HL-60 (cell line): Measurements from ENCODE around the gene NATD1.
A peak's percentile ranks its signal among the peaks of the same experiment; 100 is the strongest.
"Not testable (repeated sequence)": the region's sequence is repeated elsewhere in the genome, so short reads cannot be mapped to it uniquely, and the experiment has no call there.

ENCODE experiments used
- DNase-seq, 2 experiments: peaks; one replicate each; pipeline ENCODE4 v3.0.0-alpha.2; 2010 to 2020; ENCODE audit warnings: low read depth in 1 of 2, low spot score in 1 of 2
- H3K27ac ChIP-seq: fragments of 250-450 bp; sonication (Bioruptor Pico); replicated peaks from 2 replicates; pipeline ENCODE4 v1.5.1; 2020; ENCODE audit warnings: mild to moderate bottlenecking, moderate library complexity
- H3K27me3 ChIP-seq: fragments of 250-450 bp; sonication (Bioruptor Pico); 2 replicates; pipeline ENCODE4 v1.5.1; 2021; ENCODE audit warnings: mild to moderate bottlenecking, moderate library complexity; ENCODE audit not compliant: insufficient read depth, poor library complexity, severe bottlenecking
- H3K4me3 ChIP-seq: replicated peaks from 2 replicates; pipeline ENCODE4 v1.5.1; 2011; ENCODE audit warnings: mild to moderate bottlenecking, control low read depth, low read length; ENCODE audit not compliant: insufficient read depth
- GABPA ChIP-seq: IDR thresholded peaks from 2 replicates; pipeline ENCODE4 v1.6.1; 2012; ENCODE audit warnings: low read depth
- POLR2AphosphoS5 ChIP-seq: IDR thresholded peaks from 2 replicates; pipeline ENCODE4 v1.6.1; 2012; ENCODE audit warnings: low read depth
- SPI1 ChIP-seq: IDR thresholded peaks from 2 replicates; pipeline ENCODE4 v1.6.1; 2012; ENCODE audit warnings: low read depth, mild to moderate bottlenecking, borderline replicate concordance
- TF ChIP-seq, protein P1 (sequence below): IDR thresholded peaks from one replicate; pipeline ENCODE4 v1.5.1; 2011; ENCODE audit warnings: low read length, control low read depth, inconsistent platforms; ENCODE audit not compliant: insufficient read depth
- TF ChIP-seq, protein P2 (sequence below): IDR thresholded peaks from 2 replicates; pipeline ENCODE4 v1.6.1; 2012; ENCODE audit warnings: low read depth; ENCODE audit not compliant: insufficient replicate concordance

NATD1 gene

DNA sequence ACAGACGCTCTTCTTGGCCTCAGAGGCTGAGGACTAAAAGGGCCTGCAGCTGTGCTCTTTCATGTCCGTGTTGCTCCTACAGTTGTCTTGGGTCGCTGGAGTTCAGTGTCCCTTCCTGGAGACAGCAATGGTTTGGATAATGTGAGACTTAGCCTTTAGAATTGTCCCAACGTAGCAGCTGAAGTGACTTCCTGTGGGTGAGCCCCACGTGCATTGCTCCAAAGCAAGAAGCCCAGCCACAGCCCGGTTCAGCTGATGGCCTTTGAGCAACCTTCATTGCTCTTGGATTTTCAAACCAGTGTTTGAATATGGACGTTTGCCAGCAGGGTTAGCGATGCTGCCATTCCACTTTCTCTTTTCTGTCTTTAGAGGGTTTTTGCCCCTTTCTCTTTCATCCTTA lies 59.0 kb downstream of the NATD1 start:
- no peak for TF ChIP-seq SPI1
- TF ChIP-seq, protein P1, sequence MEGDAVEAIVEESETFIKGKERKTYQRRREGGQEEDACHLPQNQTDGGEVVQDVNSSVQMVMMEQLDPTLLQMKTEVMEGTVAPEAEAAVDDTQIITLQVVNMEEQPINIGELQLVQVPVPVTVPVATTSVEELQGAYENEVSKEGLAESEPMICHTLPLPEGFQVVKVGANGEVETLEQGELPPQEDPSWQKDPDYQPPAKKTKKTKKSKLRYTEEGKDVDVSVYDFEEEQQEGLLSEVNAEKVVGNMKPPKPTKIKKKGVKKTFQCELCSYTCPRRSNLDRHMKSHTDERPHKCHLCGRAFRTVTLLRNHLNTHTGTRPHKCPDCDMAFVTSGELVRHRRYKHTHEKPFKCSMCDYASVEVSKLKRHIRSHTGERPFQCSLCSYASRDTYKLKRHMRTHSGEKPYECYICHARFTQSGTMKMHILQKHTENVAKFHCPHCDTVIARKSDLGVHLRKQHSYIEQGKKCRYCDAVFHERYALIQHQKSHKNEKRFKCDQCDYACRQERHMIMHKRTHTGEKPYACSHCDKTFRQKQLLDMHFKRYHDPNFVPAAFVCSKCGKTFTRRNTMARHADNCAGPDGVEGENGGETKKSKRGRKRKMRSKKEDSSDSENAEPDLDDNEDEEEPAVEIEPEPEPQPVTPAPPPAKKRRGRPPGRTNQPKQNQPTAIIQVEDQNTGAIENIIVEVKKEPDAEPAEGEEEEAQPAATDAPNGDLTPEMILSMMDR = no peak
- no peak for TF ChIP-seq POLR2AphosphoS5
- TF ChIP-seq GABPA = no peak
- TF ChIP-seq, protein P2, sequence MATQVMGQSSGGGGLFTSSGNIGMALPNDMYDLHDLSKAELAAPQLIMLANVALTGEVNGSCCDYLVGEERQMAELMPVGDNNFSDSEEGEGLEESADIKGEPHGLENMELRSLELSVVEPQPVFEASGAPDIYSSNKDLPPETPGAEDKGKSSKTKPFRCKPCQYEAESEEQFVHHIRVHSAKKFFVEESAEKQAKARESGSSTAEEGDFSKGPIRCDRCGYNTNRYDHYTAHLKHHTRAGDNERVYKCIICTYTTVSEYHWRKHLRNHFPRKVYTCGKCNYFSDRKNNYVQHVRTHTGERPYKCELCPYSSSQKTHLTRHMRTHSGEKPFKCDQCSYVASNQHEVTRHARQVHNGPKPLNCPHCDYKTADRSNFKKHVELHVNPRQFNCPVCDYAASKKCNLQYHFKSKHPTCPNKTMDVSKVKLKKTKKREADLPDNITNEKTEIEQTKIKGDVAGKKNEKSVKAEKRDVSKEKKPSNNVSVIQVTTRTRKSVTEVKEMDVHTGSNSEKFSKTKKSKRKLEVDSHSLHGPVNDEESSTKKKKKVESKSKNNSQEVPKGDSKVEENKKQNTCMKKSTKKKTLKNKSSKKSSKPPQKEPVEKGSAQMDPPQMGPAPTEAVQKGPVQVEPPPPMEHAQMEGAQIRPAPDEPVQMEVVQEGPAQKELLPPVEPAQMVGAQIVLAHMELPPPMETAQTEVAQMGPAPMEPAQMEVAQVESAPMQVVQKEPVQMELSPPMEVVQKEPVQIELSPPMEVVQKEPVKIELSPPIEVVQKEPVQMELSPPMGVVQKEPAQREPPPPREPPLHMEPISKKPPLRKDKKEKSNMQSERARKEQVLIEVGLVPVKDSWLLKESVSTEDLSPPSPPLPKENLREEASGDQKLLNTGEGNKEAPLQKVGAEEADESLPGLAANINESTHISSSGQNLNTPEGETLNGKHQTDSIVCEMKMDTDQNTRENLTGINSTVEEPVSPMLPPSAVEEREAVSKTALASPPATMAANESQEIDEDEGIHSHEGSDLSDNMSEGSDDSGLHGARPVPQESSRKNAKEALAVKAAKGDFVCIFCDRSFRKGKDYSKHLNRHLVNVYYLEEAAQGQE = no peak
- DNase-seq = peak in 1 of 2 experiments; percentile 12
- Histone ChIP-seq H3K27ac (no peak overlapping the region), H3K27me3 (no peaks in the 10 kb centered on the region), H3K4me3 (no peak overlapping the region)

DNA sequence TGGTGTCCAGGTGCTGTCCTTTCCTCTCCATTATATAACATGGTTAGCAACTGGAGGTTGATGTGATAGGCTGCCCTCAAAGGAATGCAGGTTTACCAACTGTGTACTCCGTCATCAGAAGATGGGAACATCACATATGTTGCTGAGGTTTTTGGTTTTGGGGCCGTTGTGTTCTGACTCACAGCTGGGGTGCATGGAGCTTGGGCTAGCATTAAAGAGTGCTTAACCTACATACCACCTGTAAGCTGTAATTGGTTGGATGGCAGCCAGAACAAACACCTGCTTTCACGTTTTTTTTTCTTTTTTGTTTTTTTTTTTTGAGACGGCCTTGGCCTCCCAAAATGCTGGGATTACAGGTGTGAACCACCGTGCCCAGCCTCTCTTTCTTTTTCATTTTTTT lies 60.2 kb downstream of the NATD1 start:
- Histone ChIP-seq H3K27ac (no peak overlapping the region), H3K4me3 (no peak overlapping the region), H3K27me3 (no peaks in the 10 kb centered on the region)
- TF ChIP-seq GABPA = no peak
- no peak for TF ChIP-seq POLR2AphosphoS5
- no peak for TF ChIP-seq SPI1
- TF ChIP-seq, protein P1 = no peak
- TF ChIP-seq, protein P2 = no peak
- no peak for DNase-seq

DNA sequence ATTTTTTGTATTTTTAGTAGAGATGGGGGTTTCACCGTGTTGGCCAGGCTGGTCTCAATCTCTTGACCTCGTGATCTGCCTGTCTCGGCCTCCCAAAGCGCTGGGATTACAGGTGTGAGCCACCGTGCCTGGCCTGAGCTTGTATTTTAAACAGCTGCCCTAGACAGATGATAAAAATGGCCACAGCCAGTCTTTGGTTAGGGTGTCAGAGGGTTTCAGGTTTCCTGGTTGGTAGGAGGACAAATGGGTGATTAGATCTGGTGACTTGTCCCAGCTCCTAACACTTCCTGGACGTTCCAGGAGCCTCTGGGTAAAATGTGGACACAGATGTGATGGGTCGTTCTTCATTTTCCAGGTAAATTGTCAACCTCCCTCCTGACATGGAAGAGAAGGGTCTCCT lies 60.8 kb downstream of the NATD1 start:
- H3K27me3 ChIP-seq, DNase-seq, H3K4me3 ChIP-seq, H3K27ac ChIP-seq: not testable (repeated sequence)

DNA sequence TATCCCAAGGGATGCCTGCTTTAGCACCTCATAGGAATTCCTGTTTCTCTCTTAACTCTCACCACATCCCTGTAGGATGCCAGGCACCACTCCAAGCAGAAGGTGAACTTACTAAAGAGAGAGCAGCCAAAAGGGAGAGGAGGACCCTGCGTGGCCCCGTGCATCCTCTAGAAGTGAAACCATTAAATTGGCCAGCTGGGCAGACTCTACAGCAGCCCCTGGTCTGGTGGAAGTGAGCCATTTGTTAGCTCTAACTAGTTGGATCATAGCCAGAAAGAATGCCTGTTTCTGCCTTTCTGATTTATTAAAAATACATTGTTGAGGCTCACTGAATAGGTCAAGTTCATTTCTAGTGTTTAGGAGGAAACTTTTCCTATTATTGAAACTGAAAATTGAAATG lies 61.5 kb downstream of the NATD1 start:
- no peak for TF ChIP-seq GABPA
- no peak for TF ChIP-seq SPI1
- TF ChIP-seq, protein P1 = no peak
- TF ChIP-seq POLR2AphosphoS5 = no peak
- TF ChIP-seq, protein P2 = no peak
- no peak for DNase-seq
- Histone ChIP-seq H3K27ac (no peak overlapping the region), H3K4me3 (no peak overlapping the region), H3K27me3 (no peaks in the 10 kb centered on the region)
